ENCODE results near the gene ROR2.

DNA sequence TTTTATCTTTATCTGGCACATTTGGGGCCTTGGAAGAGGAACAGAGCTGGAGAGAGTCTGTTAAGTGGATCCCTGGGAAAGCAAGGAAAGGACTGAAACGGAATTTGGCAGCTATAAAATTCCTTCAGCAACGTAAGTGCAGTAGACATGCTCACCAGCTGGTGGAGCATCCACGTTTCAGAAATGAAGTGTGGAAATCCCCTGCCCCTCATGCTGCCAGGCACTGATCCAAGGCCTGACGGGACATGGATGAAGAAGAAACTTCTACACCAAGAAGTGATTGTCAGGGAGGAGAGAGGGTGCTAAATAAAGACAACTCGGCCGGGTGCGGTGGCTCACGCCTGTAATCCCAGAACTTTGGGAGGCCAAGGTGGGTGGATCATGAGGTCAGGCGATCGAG, 209.3 kb downstream of the ROR2 start:
- TF ChIP-seq, protein P1, sequence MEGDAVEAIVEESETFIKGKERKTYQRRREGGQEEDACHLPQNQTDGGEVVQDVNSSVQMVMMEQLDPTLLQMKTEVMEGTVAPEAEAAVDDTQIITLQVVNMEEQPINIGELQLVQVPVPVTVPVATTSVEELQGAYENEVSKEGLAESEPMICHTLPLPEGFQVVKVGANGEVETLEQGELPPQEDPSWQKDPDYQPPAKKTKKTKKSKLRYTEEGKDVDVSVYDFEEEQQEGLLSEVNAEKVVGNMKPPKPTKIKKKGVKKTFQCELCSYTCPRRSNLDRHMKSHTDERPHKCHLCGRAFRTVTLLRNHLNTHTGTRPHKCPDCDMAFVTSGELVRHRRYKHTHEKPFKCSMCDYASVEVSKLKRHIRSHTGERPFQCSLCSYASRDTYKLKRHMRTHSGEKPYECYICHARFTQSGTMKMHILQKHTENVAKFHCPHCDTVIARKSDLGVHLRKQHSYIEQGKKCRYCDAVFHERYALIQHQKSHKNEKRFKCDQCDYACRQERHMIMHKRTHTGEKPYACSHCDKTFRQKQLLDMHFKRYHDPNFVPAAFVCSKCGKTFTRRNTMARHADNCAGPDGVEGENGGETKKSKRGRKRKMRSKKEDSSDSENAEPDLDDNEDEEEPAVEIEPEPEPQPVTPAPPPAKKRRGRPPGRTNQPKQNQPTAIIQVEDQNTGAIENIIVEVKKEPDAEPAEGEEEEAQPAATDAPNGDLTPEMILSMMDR (IDR thresholded peaks at IDR 0.05; ENCODE audit: control extremely low read depth in 1 of 3, insufficient read depth in 1 of 3, low read depth in 1 of 3, low read length in 3 of 3) = peak; percentile 1 to 25 (median 17); a peak in 3 of 4 replicates
- TF ChIP-seq EP300 (IDR thresholded peaks at IDR 0.05; ENCODE audit: borderline replicate concordance in 1 of 2, low read depth in 2 of 2, low read length in 2 of 2) = no peak
- no peak for TF ChIP-seq RNF2 (IDR thresholded peaks at IDR 0.05; ENCODE audit: borderline replicate concordance, low read depth, low read length, missing control alignments, poor library complexity, severe bottlenecking)
- TF ChIP-seq, protein P2, sequence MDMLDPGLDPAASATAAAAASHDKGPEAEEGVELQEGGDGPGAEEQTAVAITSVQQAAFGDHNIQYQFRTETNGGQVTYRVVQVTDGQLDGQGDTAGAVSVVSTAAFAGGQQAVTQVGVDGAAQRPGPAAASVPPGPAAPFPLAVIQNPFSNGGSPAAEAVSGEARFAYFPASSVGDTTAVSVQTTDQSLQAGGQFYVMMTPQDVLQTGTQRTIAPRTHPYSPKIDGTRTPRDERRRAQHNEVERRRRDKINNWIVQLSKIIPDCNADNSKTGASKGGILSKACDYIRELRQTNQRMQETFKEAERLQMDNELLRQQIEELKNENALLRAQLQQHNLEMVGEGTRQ (IDR thresholded peaks at IDR 0.05; ENCODE audit: low read length) = no peak
- TF ChIP-seq YY1 (IDR thresholded peaks at IDR 0.05; ENCODE audit: low read depth, low read length) = no peak
- TF ChIP-seq CBX5 (IDR thresholded peaks at IDR 0.05; ENCODE audit: low read depth, low read length) = no peak
- TF ChIP-seq EZH2 (IDR thresholded peaks at IDR 0.05; ENCODE audit: low read depth, low read length, severe bottlenecking) = no peak
- no peak for TF ChIP-seq POLR2AphosphoS5 (IDR thresholded peaks at IDR 0.05; ENCODE audit: low read depth, low read length)

Data from H1 (cell line).